Mammary epithelial cell (primary cell): ENCODE results near the gene UBE2B.

Experiments
- EZH2 ChIP-seq: IDR thresholded peaks from 2 replicates; pipeline ENCODE4 v1.6.1; 2012; ENCODE audit warnings: low read length, inconsistent platforms, borderline replicate concordance
- TF ChIP-seq, protein P1 (sequence below), 2 donors: IDR thresholded peaks in 1 of 2; conservative IDR thresholded peaks in 1 of 2; 2 replicates each; pipeline ENCODE4 v1.5.1; 2011 to 2012; ENCODE audit warnings: inconsistent platforms in 2 of 2, low read length in 2 of 2, mild to moderate bottlenecking in 2 of 2, control low read depth in 1 of 2, low read depth in 1 of 2; ENCODE audit not compliant: insufficient read depth in 1 of 2; ENCODE audit errors: extremely low read depth in 1 of 2

- TF ChIP-seq, protein P1, sequence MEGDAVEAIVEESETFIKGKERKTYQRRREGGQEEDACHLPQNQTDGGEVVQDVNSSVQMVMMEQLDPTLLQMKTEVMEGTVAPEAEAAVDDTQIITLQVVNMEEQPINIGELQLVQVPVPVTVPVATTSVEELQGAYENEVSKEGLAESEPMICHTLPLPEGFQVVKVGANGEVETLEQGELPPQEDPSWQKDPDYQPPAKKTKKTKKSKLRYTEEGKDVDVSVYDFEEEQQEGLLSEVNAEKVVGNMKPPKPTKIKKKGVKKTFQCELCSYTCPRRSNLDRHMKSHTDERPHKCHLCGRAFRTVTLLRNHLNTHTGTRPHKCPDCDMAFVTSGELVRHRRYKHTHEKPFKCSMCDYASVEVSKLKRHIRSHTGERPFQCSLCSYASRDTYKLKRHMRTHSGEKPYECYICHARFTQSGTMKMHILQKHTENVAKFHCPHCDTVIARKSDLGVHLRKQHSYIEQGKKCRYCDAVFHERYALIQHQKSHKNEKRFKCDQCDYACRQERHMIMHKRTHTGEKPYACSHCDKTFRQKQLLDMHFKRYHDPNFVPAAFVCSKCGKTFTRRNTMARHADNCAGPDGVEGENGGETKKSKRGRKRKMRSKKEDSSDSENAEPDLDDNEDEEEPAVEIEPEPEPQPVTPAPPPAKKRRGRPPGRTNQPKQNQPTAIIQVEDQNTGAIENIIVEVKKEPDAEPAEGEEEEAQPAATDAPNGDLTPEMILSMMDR (conservative IDR thresholded peaks at IDR 0.05 in 1 of 2, IDR thresholded peaks at IDR 0.05 in 1 of 2; ENCODE audit: extremely low read depth in 1 of 2, insufficient read depth in 1 of 2, low read depth in 1 of 2, low read length in 2 of 2): no peak
- TF ChIP-seq EZH2: no peak
Observed at GRCh38 chr5:134417707-134418106, 46.3 kb downstream of the UBE2B start.
